ENCODE data around the gene DGKE.
A peak's percentile ranks its signal among the peaks of the same experiment; 100 is the strongest.

The DGKE gene

DNA sequence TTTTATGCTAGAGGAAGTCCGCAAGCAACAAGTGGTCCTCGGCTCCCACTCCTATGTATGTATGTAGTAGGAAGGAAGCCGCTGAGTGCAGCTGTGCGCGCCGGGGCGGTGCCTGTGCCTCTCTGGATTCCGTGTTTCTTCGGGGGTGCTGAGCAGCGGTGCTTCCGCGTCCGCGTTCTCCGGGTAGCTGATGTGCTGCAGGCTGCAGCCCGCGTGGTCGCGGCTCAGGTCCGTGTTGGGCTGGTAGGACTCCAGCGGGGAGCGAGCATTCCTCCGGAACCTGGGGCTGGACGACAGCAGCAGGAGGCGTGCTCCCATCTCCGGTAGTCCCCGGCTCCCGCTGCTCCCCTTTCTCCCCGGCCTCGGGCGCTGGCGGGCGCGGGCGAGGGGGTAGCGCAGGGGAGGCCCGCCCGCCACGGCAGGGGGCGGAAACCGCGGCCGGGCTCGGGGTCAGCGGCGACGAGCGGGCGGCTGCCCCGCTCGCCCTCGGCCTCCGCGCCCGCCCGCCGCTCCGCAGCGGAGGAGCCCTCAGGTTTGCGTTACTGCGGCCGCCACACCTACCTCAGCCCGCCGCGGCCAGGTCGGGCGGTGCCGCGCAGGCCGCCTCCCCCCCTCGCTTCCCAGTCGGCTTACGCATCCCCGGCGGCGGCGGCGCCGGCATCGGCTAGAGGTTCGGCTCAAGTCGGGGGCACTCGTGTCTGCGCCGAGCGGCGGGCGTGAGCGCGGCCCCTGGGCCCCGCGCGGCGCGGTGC, 718 bp upstream of the DGKE start (continued):
- no peak; the same call in 1 of the 2 replicates for TF ChIP-seq ZFHX2 (tag by site-specific recombination; conservative IDR thresholded peaks at IDR 0.05)
- TF ChIP-seq, protein P1, sequence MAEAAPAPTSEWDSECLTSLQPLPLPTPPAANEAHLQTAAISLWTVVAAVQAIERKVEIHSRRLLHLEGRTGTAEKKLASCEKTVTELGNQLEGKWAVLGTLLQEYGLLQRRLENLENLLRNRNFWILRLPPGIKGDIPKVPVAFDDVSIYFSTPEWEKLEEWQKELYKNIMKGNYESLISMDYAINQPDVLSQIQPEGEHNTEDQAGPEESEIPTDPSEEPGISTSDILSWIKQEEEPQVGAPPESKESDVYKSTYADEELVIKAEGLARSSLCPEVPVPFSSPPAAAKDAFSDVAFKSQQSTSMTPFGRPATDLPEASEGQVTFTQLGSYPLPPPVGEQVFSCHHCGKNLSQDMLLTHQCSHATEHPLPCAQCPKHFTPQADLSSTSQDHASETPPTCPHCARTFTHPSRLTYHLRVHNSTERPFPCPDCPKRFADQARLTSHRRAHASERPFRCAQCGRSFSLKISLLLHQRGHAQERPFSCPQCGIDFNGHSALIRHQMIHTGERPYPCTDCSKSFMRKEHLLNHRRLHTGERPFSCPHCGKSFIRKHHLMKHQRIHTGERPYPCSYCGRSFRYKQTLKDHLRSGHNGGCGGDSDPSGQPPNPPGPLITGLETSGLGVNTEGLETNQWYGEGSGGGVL (tag by site-specific recombination; IDR thresholded peaks at IDR 0.05) = peak; percentile 29; the same call in 1 of the 2 replicates
- no peak for TF ChIP-seq MYNN (tag by site-specific recombination; IDR thresholded peaks at IDR 0.05; ENCODE audit: borderline replicate concordance)
- no peak for TF ChIP-seq WT1 (tag by site-specific recombination; IDR thresholded peaks at IDR 0.05)
- no peak for TF ChIP-seq ZNF302 (tag by site-specific recombination; IDR thresholded peaks at IDR 0.05; ENCODE audit: low read depth)
- TF ChIP-seq ZNF624 (tag by site-specific recombination; IDR thresholded peaks at IDR 0.05) = no peak
- TF ChIP-seq GFI1B (tag by site-specific recombination; IDR thresholded peaks at IDR 0.05) = no peak
- no peak for TF ChIP-seq ZBTB48 (tag by site-specific recombination; IDR thresholded peaks at IDR 0.05)
- TF ChIP-seq RBAK (tag by site-specific recombination; IDR thresholded peaks at IDR 0.05) = no peak
- TF ChIP-seq ZNF837 (tag by site-specific recombination; IDR thresholded peaks at IDR 0.05) = no peak
- TF ChIP-seq, protein P2, sequence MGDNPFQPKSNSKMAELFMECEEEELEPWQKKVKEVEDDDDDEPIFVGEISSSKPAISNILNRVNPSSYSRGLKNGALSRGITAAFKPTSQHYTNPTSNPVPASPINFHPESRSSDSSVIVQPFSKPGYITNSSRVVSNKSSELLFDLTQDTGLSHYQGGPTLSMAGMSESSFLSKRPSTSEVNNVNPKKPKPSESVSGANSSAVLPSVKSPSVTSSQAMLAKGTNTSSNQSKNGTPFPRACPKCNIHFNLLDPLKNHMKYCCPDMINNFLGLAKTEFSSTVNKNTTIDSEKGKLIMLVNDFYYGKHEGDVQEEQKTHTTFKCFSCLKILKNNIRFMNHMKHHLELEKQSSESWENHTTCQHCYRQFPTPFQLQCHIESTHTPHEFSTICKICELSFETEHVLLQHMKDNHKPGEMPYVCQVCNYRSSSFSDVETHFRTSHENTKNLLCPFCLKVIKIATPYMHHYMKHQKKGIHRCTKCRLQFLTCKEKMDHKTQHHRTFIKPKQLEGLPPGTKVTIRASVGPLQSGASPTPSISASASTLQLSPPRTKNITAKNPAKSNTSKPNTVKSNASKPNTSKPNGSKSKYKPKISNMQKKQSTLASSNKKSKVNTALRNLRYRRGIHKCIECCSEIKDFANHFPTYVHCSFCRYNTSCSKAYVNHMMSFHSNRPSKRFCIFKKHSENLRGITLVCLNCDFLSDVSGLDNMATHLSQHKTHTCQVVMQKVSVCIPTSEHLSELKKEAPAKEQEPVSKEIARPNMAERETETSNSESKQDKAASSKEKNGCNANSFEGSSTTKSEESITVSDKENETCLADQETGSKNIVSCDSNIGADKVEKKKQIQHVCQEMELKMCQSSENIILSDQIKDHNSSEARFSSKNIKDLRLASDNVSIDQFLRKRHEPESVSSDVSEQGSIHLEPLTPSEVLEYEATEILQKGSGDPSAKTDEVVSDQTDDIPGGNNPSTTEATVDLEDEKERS (tag by site-specific recombination; IDR thresholded peaks at IDR 0.05) = no peak
- TF ChIP-seq KLF10 (tag by site-specific recombination; IDR thresholded peaks at IDR 0.05) = no peak
- TF ChIP-seq KLF8 (tag by site-specific recombination; IDR thresholded peaks at IDR 0.05) = no peak
- TF ChIP-seq, protein P3, sequence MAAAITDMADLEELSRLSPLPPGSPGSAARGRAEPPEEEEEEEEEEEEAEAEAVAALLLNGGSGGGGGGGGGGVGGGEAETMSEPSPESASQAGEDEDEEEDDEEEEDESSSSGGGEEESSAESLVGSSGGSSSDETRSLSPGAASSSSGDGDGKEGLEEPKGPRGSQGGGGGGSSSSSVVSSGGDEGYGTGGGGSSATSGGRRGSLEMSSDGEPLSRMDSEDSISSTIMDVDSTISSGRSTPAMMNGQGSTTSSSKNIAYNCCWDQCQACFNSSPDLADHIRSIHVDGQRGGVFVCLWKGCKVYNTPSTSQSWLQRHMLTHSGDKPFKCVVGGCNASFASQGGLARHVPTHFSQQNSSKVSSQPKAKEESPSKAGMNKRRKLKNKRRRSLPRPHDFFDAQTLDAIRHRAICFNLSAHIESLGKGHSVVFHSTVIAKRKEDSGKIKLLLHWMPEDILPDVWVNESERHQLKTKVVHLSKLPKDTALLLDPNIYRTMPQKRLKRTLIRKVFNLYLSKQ (tag by site-specific recombination; IDR thresholded peaks at IDR 0.05; ENCODE audit: borderline replicate concordance) = no peak
- TF ChIP-seq INSM2 (tag by site-specific recombination; IDR thresholded peaks at IDR 0.05) = no peak
- TF ChIP-seq, protein P4, sequence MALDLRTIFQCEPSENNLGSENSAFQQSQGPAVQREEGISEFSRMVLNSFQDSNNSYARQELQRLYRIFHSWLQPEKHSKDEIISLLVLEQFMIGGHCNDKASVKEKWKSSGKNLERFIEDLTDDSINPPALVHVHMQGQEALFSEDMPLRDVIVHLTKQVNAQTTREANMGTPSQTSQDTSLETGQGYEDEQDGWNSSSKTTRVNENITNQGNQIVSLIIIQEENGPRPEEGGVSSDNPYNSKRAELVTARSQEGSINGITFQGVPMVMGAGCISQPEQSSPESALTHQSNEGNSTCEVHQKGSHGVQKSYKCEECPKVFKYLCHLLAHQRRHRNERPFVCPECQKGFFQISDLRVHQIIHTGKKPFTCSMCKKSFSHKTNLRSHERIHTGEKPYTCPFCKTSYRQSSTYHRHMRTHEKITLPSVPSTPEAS (tag by site-specific recombination; IDR thresholded peaks at IDR 0.05) = no peak
- TF ChIP-seq ZNF426 (tag by site-specific recombination; IDR thresholded peaks at IDR 0.05) = no peak
- TF ChIP-seq ZNF664 (tag by site-specific recombination; IDR thresholded peaks at IDR 0.05) = no peak
- TF ChIP-seq ZNF670 (tag by site-specific recombination; IDR thresholded peaks at IDR 0.05; ENCODE audit: low read depth) = no peak
- peak; percentile 62 for TF ChIP-seq SP2 (tag by site-specific recombination; IDR thresholded peaks at IDR 0.05)
- no peak for TF ChIP-seq SP7 (tag by site-specific recombination; IDR thresholded peaks at IDR 0.05)
- TF ChIP-seq BCL11A (tag by site-specific recombination; IDR thresholded peaks at IDR 0.05; ENCODE audit: low read depth) = no peak
- no peak for TF ChIP-seq ATF2 (tag by site-specific recombination; IDR thresholded peaks at IDR 0.05; ENCODE audit: low read depth)
- TF ChIP-seq ZNF2 (tag by site-specific recombination; IDR thresholded peaks at IDR 0.05) = peak; percentile 33; the same call in 1 of the 2 replicates
- TF ChIP-seq ZNF175 (tag by site-specific recombination; IDR thresholded peaks at IDR 0.05) = no peak
- no peak for TF ChIP-seq GLI4 (tag by site-specific recombination; IDR thresholded peaks at IDR 0.05)
- TF ChIP-seq ZSCAN16 (tag by site-specific recombination; IDR thresholded peaks at IDR 0.05) = no peak
- TF ChIP-seq ZNF169 (tag by site-specific recombination; IDR thresholded peaks at IDR 0.05) = no peak
- TF ChIP-seq ZNF621 (tag by site-specific recombination; IDR thresholded peaks at IDR 0.05) = no peak
- TF ChIP-seq ZNF561 (tag by site-specific recombination; IDR thresholded peaks at IDR 0.05; ENCODE audit: borderline replicate concordance) = no peak

Measured in HEK293 (cell line).